NCI-H1436 (cell line): ENCODE measurements around the gene MLLT10.
"Not testable (repeated sequence)": the region's sequence is repeated elsewhere in the genome, so short reads cannot be mapped to it uniquely, and the experiment has no call there.

ENCODE experiments used
- DNase-seq: peaks from one replicate; lab custom pipeline; 2025; lab: John Stamatoyannopoulos, UW

MLLT10 gene

GRCh38 chr10:21528236-21529031 lies 5.6 kb upstream of the MLLT10 start:
- DNase-seq = no peak

DNA sequence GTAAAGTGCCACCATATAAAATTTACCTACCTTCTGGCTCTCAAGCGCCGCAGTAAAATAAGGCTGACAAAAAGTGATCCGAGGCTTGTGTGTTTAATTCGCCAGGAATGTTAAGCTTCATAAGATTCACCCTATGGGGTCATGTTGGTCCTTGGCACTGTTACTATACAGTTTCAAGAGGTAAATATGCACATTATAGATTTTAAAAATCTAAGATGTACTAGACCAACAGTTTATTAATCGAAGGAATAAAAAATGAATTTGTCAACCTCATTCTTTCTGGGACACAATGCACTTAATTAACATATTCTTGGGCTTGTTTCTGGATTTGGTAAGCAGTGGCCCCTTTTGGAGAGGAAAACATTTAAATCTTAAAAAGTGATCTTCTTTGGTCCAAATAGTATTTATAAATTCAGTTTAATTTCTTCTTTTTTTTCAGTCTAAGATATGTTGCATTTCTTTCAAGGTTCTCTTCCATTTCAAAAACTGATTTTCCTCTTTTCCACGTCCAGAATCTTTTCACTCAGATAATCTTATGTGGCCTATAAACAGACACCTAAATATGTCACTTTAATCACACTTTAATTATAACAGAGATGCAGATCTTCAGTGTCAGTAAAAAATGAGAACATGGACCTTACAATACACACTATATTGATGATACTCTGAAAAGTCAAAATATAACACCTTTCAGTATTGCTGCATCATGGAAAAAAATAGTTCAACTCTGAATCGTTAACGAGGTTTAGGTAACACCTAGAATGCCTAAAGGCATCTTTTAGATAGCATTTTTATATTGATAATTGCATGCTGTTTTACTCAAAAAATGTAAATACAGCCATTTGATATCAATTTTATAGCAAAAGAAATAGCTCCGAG lies 4.8 kb upstream of the MLLT10 start:
- no peak for DNase-seq

DNA sequence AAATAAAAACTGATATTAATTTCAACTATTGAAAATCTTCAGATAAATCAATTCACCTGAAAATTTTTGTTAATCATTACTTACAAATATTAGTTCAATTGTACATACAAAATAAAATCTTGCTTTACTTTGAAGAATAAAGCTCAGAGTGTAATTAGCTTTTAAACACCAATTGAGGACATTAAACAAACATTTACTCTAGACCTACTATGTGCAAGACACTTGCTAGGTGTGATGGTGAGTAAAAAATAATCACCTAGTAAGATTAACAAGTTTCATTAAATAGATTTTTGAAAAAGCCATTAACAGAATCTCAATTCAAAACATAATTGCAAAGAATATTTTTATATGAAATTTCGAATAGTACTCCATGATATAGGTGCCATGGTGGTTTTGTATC lies 3.9 kb upstream of the MLLT10 start:
- no peak for DNase-seq

- DNase-seq = no peak
These were observed 3.4 kb upstream of the MLLT10 start for GRCh38 chr10:21530641-21531040.

DNA sequence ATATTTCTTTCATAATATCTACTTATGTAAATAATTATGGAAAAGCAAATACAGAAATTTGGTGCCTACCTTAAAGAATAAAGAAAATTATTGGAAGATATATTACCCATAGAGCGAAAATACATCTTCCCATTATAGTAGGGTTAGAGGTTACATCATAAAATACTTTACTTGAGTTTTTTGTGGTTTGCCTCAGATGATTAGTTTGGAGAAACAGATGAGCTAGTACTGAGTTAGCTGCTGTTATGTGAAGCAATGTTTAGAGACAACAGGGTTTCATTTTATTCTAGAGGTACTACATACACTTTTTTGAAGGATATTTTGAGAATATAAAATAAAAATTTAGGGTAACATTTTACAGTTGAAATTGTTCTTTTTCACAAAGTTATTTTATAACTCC lies 2.9 kb upstream of the MLLT10 start:
- DNase-seq = no peak

DNA sequence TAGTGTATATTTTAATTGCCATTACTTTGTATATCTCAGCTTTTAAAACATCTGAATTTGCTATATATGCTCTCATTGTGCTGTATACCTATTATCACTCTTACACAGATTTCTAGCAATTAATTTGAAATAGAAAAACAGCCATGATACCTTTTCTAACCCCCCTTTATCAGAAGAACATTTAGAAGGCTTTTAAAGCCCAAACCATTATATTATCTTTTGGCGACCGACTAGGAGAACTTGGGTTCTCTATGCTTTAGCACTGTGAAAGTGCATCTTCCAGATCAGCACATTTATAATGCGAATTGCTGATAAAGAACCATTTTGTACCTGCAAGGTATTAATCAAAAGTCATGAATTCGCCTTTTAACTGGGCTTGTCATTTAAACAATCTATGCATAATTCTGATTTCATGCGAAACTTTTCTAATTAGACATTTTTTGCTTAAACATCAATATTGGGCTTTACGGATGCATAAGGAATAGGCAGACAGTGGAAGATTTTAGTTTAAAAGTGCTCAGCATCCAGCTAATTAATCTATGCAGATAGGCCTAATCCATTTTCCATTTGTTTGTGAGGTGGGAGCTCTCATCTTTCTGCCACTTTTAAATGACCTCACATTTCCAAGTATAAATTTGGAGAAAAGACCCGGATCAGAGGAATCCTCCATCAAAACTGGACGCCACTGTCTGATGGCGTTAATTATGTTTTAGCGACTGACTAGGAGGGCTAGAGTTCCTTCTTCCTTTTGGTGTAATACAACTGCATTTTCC lies 1.2 kb upstream of the MLLT10 start:
- no peak for DNase-seq

DNA sequence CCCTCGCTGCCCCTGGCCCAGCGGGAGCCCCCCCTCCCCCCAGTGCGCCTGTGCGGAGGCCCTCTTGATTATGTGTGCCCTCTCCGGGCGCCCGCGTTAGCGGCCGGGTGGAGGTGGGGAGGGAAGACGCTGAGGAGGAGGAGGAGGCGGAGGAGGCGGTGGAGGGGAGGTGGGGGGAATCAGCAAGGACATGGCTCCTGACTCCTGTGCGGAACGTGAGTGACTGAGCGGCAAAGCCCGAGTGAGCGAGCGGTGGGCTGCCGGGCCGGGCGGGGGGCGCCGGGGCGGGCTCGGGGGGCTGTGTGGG lies 201 bp downstream of the MLLT10 start:
- no peak for DNase-seq

DNA sequence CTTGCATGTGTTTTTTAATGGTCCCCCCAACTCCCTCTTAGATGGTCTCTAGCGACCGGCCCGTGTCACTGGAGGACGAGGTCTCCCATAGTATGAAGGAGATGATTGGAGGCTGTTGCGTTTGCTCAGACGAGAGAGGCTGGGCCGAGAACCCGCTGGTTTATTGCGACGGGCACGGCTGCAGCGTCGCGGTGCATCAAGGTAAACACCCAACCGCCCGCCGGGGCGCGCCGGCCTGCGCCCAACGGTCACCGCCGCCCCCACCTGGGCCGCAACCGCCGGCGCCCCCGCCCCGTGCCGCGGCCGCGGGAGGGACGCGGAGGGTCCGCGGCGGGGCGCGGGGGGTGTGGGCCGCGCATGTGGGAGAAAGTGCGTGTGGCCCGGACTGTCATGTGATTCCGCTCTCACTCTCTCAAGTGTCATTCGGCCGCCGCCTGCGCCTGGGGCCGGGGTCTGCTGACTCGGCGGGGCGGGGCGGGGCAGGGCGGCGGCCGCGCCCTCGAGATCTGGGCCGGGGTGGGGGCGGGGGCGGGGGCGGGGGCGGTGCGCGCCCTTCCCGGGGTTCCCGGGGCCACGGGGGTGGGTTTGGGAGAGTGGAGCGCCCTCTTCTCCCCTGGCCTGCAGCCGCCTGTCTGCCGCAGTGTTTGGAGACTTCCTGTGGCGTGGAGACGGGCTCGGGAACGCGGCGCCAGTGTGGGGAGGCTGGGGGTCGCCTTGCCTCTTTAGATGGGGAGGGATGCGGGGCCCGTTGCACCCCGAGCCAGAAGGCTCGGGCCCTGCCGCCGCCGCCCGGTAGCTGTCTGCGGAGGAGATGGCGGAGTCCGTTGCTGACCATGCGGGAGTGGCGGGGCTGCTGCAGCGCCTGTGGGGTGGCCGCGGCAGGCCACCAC lies 817 bp downstream of the MLLT10 start:
- DNase-seq = peak; percentile 32

DNA sequence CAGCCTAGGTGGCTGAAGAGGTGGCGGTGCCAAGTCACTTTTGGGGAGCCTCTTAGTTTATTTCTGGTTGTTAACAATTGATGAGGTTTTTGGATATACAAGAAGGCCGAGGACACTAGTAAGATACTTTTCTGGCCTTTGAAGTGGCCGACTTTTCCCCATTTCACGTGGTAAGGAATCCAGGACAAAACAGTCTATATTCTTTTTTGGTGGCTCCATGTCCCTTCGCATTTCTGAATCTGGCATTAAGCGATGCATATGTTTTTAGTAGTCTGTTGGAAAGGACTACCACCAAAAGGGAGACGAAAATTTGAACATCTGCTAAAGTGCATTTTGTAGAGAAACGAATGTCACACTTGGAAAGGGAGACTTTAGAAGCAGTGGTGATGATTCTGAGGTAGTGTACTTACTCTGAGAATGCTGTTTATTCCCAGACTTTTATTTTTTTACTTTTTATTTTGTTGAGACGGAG lies 1.5 kb downstream of the MLLT10 start:
- DNase-seq = no peak

DNA sequence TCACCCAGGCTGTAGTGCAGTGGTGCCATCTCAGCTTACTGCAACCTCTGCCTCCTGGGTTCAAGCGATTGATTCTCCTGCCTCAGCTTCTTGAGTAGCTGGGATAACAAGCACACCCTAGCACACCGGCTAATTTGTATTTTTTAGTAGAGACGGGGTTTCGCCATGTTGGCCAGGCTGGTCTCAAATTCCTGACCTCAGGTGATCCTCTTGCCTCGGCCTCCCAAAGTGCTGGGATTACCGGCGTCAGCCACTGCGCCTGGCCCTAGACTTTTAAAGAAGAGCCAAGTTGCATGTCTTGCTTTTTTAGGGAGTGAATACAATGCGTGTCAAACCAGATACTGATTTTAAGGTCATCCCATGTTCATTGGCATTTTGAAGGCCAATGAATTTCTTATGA lies 1.9 kb downstream of the MLLT10 start:
- DNase-seq = not testable (repeated sequence)

DNA sequence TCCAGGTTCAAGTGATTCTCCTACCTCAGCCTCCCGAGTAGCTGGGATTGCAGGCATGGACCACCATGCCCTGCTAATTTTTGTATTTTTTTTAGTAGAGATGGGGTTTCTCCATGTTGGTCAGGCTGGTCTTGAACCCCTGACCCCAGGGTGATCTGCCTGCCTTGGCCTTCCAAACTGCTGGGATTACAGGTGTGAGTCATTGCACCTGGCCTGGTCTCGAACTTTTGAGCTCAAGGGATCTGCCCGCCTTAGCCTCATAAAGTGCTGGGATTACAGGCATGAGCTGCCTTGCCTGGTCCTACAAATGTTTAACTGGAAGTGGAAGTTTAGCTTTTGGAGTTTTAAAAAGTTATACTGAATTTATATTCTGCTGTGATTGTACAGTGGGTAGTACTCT lies 2.8 kb downstream of the MLLT10 start:
- DNase-seq = no peak

DNA sequence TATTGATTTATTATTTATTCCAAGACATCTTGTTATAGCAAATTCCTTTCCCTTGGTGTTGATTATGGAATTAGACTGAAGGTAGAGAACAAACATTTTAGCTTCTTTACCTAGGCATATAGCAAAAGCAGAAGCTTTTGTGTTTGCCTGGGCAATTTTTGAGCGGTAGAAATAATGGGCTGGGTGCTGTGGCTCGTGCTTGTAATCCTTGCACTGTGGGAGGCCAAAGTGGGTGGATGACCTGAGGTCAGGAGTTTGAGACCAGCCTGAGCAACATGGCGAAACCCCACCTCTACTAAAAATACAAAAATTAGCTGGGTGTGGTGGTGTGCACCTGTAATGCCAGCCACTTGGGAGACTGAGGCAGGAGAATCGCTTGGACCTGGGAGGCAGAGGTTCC lies 6.7 kb downstream of the MLLT10 start:
- DNase-seq = not testable (repeated sequence)

- DNase-seq = no peak
These were observed 13.2 kb downstream of the MLLT10 start for GRCh38 chr10:21547246-21547645.

GRCh38 chr10:21552638-21553037 lies 18.6 kb downstream of the MLLT10 start:
- no peak for DNase-seq

GRCh38 chr10:21556527-21556926 lies 22.5 kb downstream of the MLLT10 start:
- DNase-seq = no peak

GRCh38 chr10:21558984-21559383 lies 25.0 kb downstream of the MLLT10 start:
- DNase-seq = not testable (repeated sequence)

GRCh38 chr10:21570761-21571521 lies 36.9 kb downstream of the MLLT10 start:
- no peak for DNase-seq

GRCh38 chr10:21572578-21572977 lies 38.5 kb downstream of the MLLT10 start:
- no peak for DNase-seq

DNA sequence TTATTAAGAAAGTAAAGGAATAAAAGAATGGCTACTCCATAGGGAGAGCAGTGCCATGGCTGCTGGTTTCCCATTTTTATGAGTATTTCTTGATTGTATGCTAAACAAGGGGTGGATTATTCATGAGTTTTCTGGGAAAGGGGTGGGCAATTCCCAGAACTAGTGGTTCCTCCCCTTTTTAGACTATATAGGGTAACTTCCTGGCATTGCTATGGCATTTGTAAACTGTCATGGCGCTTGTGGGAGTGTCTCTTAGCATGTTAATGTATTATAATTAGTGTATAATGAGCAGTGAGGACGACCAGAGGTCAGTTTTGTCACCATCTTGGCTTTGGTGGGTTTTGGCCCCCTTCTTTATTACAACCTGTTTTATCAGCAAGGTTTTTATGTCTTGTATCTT lies 40.5 kb downstream of the MLLT10 start:
- not testable (repeated sequence) for DNase-seq

DNA sequence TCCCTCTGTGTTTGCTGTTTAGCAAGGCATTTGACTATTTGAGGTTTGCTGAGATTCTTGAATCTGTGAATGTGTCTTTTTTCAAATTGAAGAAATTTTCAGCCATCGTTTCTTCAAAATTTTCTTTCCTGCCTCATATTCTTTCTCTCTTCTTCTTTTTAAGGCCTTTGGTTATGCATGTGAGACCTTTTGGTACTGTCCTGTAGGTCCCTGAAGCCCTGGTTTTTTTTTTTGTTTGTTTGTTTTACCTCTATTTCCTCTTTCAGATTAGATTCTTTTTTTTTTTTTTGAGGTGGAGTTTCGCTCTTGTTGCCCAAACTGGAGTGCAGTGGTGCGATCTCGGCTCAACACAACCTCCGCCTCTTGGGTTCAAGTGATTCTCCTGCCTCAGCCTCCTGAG lies 45.3 kb downstream of the MLLT10 start:
- no peak for DNase-seq

DNA sequence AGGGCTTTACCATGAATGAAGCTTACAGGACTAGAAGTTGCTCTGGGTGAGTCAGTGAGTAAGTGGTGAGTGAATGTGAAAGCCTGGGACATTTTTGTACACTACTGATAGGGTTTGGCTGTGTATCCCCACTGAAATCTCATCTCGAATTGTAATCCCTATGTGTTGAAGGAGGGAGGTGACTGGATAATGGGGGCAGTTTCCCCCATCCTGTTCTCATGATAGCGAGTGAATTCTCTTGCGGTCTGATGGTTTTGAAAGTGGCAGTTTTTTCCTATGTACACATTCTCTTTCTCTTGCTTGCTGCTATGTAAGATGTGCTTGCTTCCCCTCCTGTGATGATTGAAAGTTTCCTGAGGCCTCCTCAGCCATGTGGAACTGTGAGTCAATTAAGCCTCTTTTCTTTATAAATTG lies 47.4 kb downstream of the MLLT10 start:
- DNase-seq = not testable (repeated sequence)
